GM10847 (cell line): ENCODE results near the gene MYO5B.

Source experiments
- POLR2A ChIP-seq: IDR thresholded peaks from 2 replicates; pipeline ENCODE4 v1.6.1; 2011; ENCODE audit not compliant: insufficient read length; ENCODE audit errors: extremely low read depth

MYO5B gene

GRCh38 chr18:49967636-49968313 lies 227.2 kb downstream of the MYO5B start:
- TF ChIP-seq POLR2A = no peak

- no peak for TF ChIP-seq POLR2A
Measured at GRCh38 chr18:49967171-49967570, 227.8 kb downstream of the MYO5B start.

GRCh38 chr18:49966090-49966489 lies 228.9 kb downstream of the MYO5B start:
- no peak for TF ChIP-seq POLR2A

- TF ChIP-seq POLR2A = no peak
Measured at GRCh38 chr18:49963217-49963616, 231.7 kb downstream of the MYO5B start.

- TF ChIP-seq POLR2A = no peak
Measured at GRCh38 chr18:49961271-49961670, 233.7 kb downstream of the MYO5B start.

GRCh38 chr18:49960376-49960775 lies 234.6 kb downstream of the MYO5B start:
- no peak for TF ChIP-seq POLR2A

- no peak for TF ChIP-seq POLR2A
Measured at GRCh38 chr18:49959176-49959575, 235.8 kb downstream of the MYO5B start.

GRCh38 chr18:49955263-49955662 lies 239.7 kb downstream of the MYO5B start:
- TF ChIP-seq POLR2A = no peak

GRCh38 chr18:49953391-49953790 lies 241.6 kb downstream of the MYO5B start:
- no peak for TF ChIP-seq POLR2A

- TF ChIP-seq POLR2A = no peak
Measured at GRCh38 chr18:49949951-49950395, 245.0 kb downstream of the MYO5B start.

- no peak for TF ChIP-seq POLR2A
Measured at GRCh38 chr18:49948975-49949374, 246.0 kb downstream of the MYO5B start.

GRCh38 chr18:49944663-49945062 lies 250.3 kb downstream of the MYO5B start:
- no peak for TF ChIP-seq POLR2A

- no peak for TF ChIP-seq POLR2A
Measured at GRCh38 chr18:49936821-49937220, 258.1 kb downstream of the MYO5B start.

GRCh38 chr18:49935215-49935614 lies 259.7 kb downstream of the MYO5B start:
- no peak for TF ChIP-seq POLR2A

- no peak for TF ChIP-seq POLR2A
Measured at GRCh38 chr18:49934457-49934856, 260.5 kb downstream of the MYO5B start.

GRCh38 chr18:49933530-49934128 lies 261.3 kb downstream of the MYO5B start:
- no peak for TF ChIP-seq POLR2A

GRCh38 chr18:49931760-49932159 lies 263.2 kb downstream of the MYO5B start:
- TF ChIP-seq POLR2A = no peak

- no peak for TF ChIP-seq POLR2A
Measured at GRCh38 chr18:49931179-49931578, 263.8 kb downstream of the MYO5B start.
